Astrocyte of the hippocampus (primary cell): ENCODE results near the gene TRPM2.
"Not testable (repeated sequence)": the region's sequence is repeated elsewhere in the genome, so short reads cannot be mapped to it uniquely, and the experiment has no call there.

Experiments
- DNase-seq: peaks from one replicate; pipeline ENCODE4 v3.0.0; 2011; ENCODE audit warnings: low read depth, low spot score

Gene TRPM2

DNA sequence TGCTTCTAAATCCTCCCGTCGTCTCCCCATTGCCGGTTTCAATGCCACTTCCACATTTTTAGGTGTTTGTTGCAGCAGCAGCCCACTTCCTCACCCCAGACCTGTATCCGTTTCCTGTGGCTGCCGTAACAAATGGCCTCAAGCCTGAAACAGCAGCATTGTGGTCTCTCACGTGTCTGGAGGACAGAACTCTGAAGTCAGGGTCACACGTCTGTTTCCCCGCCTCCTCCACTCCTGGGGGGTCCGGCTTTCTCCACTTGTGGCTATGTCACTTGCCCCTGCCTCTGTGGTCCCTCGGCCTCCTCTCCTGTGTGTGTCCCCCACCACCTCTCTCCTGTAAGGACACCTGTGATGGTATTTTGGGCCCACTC lies 21.8 kb downstream of the TRPM2 start:
- no peak for DNase-seq

DNA sequence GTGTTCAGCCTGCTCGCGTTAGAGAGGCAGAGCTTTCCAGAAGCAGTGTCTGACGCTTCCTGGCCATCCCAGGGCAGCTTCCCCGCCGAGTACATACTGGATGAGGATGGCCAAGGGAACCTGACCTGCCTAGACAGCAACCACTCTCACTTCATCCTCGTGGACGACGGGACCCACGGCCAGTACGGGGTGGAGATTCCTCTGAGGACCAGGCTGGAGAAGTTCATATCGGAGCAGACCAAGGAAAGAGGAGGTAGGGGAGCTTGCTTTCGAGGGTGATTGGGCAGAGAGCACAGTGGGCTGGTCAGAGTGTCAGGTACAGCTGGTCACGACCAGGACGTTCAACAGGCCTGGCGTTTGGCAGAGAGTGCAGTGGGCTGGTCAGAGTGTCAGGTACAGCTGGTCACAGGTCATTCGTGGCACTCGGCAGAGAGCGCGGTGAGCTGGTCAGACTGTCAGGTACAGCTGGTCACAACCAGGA lies 22.4 kb downstream of the TRPM2 start:
- no peak for DNase-seq

DNA sequence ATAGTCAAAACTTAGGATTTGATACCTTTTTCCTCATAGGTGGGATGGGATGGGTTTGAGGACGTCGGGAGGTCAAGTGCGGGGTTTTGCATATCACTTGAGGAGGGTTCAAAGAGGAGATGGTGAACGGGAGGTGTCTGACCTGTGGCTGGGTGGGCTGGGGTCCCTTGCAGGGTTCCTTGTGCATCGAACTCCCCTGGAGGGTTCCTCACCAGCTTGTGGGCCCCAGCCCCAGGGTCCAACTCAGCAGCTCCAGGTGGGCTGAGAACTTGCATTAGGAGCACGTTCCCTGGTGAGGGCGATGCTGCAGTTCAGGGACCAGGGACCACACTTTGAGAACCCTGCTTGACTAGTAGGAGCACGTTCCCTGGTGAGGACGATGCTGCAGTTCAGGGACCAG lies 23.2 kb downstream of the TRPM2 start:
- DNase-seq, result no peak

DNA sequence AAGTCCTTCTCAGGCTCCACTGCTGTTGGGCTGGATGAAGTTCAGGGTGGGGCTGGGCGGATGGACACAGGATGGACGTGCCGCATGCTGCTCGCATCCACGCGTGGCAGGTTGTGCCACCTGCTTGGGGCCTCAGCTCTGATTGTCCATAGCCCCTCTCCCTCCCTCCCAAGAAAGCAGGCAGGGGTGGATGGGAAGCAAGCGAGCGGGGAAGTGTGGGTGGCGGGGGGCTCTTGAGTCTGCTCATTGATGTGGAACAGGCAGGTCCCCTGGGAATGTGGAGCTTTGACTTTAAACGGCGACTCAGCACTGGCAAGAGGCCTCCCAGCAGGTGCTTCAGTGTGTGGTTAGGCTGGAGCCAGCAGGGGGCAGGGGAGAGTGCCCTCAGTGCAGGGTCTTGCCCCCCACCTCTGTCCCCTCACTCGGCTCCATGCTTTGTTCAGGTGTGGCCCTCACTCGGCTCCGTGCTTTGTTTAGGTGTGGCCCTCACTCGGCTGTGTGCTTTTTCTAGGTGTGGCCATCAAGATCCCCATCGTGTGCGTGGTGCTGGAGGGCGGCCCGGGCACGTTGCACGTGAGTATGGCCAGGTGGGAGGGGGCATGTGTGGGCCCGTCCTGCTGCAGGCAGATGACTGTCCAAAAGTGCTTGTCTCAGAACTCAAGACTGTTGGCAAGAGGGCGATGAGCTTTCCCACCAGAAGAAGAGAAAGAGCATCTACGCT lies 23.9 kb downstream of the TRPM2 start:
- DNase-seq, result no peak

DNA sequence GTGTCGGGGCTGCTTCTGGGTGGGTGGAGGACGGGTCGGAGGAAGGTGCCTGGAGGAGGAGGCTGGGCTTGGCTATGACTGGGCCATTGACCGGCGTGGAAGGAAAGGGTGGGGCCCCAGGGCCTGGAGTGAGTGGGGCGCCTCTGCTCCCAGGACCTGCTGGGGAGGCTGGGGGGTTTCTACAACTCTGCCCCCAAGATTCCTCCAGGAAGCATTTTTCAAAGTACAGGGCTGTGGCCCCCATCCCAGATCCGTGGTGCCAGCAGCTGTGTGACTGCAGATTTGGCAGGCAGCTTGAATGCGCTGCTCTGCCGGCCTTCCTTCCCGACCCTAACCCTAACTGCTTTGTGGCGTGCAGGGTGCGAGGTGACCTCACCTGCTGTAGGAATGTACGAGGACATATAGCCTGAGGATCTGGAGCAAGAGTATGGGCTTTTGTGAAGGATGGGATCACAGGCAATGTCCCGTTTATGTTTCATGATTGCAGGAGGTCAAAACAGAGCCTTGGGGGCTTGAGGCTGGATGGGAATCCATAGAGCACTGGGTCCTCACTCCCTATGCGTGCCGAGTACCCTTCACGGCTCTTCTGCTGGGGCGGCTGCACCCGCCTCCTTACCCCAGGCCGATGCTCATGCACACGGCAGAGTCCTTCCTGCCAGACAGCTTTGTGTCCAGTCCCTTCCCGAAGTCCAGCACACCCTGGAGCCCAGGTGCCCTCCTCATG lies 24.7 kb downstream of the TRPM2 start:
- DNase-seq, result no peak

DNA sequence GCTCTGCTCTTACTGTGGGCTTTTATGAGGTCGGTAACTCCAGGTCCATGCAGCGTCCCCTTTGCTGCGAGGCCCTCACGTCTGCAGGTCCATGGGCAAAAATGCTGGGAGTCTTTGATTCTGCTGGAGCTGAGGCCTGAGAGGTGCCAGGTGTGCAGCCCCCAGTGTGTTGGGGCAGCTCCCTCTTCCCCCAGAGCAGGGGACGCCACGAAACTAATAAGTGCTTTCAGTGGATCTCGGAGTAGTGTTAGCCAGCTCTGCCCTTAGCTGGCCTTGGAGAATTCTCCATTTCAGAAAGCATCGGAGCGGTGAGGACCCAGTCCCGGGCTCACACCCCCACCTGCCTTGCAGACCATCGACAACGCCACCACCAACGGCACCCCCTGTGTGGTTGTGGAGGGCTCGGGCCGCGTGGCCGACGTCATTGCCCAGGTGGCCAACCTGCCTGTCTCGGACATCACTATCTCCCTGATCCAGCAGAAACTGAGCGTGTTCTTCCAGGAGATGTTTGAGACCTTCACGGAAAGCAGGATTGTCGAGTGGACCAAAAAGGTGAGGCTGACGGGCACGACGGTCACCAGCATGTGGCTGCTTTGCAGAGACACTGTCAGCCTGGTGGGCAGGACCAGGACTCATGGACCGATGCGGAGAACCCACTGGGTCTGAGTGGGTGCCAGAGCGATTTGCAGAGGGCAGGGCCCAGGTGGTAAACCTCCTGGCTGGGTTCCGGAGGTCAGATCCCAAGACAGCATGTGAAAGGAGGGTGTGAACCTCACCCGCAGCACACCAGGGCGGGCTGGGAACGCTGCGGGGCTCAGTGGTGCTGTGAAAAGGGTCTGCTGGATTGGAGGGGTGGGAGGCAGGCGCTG lies 25.5 kb downstream of the TRPM2 start:
- DNase-seq, result no peak

DNA sequence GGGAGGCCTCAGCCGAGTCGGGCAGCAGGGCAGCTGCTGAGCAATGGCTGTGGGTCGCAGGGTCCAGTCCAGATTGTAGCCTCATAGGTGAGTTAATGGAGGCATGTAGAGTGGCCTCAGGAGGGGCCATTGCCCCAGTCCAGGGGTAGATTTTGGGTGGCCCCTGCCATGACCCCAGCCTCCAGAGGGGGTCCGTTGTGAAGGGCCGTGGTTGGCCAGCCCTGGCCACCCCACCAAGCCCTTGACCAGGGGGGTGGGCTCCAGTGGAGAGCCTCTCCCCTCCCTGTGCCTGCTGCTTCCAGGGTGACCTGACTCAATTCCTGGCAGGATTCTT lies 26.1 kb downstream of the TRPM2 start:
- no peak for DNase-seq

DNA sequence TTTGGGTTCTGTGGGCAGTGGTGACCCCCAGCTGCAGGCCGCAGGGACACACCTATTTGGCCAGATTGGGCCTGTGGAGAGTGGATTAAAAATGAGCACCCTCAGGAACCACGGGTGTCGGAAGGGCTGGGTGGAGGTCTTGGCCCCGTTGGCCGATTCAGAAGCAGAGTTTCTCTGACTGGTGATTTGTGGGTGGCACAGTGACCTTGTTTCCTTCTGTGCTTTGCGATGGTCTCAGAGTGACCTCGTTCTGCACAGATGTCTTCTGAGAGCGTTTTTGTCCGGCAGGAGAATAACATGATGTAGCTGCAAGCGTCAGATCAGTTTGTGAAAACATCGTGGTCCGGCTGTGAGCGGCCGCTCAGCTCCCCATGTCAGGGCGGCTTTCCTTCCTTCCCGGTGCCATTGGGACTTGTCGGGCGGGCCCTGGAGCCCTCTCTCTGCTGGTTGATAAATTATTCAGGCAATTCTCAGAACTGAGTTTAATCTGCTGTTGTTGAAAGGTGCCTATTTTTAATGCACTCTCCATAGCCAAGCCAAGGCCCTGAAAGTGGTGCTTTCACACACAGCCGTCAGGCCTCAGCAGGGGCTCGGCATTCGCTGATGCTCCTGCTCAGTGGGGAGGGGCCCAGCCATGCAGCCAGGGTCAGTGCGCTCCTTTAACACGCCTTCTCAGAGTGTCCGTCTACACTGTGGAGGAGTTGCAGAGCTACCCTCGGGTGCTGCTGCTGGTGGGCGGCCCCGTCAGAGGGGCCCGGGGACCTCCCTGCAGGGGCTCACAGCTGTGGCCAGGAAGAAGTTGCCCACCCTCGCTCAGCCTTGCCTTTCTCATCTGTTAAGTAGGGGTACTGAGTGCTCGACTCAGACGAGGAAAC lies 26.8 kb downstream of the TRPM2 start:
- DNase-seq, result no peak

DNA sequence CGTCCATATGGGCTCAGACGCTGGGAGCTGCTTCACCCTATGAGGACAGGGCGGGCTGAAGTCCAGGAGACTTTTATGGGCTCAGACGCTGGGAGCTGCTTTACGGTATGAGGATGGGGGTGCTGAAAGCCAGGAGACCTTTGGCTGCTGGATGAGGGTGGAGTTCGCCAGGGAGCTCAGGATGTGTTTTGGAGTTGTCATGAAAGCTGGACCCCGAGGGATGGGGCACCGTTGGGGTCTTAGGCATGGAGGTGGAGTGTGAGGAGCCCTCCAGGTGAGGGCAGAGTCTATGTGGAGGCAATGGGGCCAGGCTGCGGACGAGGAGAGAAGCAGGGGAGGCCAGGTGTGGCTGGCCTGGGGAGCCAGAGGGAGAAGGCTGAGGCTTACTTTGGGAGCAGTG lies 27.5 kb downstream of the TRPM2 start:
- DNase-seq, result no peak

DNA sequence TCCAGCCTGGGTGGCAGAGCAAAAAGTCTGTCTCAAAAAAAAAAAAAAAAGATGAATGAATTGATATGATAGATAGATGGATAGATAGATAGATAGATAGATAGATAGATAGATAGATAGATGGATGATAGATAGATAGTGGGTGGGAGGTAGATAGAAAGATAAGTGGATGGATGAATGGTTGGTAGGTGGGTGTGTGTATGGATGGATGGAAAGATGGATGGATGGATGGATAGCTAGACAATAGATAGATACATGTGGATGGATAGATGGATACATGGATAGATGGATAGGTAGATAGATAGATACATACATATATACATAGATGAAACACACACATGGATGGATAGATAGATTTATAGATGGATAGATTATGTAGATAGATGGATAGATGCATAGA lies 28.5 kb downstream of the TRPM2 start:
- DNase-seq, result no peak

DNA sequence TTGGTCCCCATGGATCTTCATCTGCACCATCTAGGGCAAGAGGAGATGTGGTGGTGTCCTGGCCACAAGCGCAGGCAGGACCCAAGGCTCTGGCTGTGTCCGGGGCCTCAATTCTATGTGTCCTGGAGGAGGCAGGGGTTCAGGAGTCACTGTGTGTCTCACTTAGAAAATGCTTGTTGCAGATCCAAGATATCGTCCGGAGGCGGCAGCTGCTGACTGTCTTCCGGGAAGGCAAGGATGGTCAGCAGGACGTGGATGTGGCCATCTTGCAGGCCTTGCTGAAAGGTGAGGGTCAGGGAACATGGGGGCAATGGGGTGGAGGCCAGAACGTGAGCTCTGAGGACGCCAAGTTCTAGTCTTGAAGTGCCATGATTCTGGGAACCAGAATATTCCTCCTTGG lies 29.1 kb downstream of the TRPM2 start:
- no peak for DNase-seq

DNA sequence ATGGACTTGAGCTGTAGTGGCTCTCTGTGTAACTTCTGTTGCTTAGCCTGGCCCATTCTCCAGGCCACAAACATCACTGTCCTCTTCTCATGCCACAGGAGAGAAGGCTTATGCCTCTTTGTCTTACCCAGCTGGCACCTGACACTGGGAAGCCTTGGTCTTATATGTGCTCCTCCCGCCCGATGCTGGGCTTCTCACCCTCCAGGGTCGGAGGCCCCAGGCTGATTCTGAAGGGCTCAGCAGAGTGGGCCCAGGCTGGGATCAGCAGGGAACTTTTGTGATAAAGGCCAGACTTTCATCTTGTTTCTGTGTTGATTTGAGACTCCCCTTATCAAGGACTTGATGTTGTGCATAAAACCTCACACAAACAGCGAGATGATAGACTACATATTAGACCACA lies 29.8 kb downstream of the TRPM2 start:
- no peak for DNase-seq

DNA sequence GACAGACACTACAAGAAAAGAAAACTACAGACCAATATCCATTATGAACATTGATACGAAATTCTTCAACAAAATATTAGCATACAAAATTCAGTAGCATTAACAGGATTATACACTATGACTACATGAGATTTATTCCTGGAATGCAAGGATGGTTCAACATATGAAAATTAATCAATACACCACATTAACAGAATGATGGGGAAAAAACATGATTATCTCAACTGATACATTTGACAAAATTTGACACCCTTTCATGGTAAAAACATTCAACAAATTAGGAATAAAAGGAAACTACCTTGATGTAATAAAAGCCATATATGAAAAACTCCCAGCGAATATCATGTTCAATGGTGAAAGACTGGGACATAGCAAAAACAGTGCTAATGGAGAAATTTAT lies 31.5 kb downstream of the TRPM2 start:
- DNase-seq, result no peak

DNA sequence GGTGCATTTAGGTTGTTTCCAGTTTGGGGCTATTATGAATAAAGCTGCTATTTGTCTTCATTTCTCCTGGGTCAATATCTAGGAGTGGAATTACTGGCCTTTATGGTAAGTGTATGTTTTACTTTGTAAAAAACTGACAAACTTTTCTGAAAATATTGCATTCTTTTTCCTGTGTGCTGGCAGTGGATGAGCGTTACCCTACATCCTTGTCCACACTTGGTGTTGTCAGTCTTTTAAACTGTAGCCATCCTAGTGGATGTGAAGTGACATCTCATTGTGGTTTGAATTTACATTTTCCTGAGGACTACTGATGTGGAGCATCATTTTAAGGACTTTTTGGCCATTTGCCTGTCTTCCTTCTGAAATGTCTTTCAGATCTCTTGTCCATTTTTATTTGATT lies 35.9 kb downstream of the TRPM2 start:
- no peak for DNase-seq

DNA sequence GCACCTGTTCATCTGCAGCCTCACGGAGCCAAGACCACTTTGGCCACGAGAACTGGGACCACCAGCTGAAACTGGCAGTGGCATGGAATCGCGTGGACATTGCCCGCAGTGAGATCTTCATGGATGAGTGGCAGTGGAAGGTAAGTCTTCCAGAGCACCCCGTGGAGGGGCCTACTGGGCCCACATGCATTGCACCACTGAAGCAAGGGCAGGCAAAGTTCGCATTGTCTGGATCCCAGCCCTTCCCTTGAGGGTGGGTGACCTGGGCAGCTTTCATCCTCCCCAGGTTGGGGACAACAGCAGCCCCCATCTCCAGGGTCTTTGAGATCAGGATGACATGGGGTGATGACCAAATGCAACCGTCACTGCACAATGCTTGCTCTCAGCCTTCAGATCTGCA lies 37.5 kb downstream of the TRPM2 start:
- DNase-seq, result no peak

DNA sequence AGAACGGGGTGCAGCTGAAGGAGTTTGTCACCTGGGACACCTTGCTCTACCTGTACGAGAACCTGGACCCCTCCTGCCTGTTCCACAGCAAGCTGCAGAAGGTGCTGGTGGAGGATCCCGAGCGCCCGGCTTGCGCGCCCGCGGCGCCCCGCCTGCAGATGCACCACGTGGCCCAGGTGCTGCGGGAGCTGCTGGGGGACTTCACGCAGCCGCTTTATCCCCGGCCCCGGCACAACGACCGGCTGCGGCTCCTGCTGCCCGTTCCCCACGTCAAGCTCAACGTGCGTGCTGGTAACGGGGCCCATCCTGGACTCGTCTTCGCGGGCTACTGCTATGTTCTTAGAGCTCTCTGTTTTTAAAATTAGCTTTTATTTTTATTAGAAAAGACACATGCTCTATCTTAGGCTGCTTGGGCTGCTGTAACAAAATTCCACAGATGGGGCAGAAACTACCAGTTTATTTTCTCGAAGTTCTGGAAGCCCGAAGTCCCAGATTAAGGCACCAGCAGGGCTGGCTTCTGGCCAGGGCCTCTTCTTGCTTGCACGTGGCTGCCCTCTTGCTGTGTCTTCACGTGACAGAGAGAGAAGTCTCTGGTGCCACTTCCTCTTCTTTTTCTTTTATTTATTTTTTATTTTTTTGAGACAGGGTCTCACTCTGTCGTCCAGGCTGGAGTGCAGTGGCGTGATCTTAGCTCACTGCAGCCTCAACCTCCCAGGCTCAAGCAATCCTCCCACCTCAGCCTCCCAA lies 38.1 kb downstream of the TRPM2 start:
- no peak for DNase-seq

DNA sequence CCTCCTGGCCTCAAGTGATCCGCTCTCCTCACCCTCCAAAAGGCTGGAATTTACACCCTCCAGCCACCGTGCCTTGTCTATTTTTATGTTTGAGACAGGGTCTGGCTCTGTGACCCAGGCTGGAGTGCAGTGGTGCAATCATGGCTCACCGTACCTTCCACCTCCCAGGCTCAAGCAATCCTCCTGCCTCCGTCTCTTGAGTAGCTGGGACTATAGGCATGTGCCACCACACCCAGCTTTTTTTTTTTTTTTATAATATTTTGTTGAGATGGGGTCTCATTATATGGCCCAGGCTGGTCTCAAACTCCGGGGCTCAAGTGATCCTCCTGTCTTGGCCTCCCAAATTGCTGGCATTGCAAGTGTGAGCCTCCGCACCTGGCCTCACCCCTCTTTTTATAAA lies 38.8 kb downstream of the TRPM2 start:
- DNase-seq, result no peak

DNA sequence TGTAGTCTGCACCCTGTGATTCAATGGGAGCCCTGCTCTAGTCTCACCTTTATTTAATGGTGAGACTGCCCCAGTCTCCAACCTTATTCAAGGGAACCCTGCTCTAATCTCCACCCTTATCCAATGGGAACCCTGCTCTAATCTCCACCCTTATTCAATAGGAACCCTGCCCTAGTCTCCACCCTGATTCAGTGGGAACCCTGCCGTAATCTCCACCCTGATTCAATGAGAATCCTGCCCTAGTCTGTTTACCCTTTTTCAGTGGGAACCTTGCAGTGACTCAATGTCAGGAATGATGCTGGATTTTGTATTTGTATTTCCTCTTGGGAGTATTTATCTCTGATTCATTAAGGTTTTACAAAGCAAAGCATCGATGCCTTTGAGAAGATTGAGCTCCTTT lies 39.5 kb downstream of the TRPM2 start:
- DNase-seq, result no peak

DNA sequence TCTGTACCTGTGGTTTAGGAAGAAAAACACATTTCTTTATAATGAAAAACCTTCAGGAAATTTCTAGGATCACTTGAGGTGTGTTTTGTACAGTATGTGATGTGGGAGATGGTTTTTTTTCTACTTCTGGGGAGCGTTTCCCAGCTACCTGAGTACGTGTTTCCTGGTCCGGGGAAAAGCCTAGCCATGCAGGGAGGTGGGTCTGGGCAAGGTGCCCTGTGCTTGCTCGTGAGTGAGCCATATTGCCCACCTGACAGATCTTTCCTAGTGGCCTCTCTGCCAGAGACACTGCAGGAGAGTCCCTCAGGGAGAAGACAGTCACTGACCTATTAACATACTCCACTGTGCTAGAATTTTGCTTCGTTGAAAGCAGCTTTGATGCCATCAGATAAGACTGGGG lies 41.3 kb downstream of the TRPM2 start:
- DNase-seq, result no peak

DNA sequence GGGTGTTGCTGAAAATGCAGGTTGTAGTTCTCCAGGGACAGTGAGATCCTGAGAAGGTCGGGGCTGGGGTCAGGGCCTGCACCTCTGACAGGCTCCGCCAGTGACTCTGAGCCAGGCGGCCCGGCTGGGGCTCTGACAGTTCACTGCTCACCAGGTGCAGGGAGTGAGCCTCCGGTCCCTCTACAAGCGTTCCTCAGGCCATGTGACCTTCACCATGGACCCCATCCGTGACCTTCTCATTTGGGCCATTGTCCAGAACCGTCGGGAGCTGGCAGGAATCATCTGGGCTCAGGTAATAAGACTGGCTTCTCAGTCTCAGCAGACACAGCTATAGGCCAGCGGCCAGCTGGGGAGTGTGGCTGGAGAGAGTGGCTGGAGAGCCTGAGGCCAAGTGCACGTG lies 41.8 kb downstream of the TRPM2 start:
- no peak for DNase-seq

DNA sequence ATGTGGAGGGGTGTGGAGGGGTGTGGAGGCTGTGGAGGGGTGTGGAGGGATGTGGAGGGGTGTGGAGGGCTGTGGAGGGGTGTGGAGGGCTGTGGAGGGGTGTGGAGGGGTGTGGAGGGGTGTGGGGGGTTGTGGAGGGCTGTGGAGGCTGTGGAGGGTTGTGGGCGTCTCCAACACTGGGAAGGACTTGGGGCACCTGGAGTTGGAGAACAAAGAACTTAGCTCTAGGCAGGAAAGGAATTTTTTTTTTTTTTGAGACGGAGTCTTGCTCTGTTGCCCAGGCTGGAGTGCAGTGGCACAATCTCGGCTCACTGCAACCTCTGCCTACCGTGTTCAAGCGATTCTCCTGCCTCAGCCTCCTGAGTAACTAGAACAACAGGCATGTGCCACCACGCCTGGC lies 43.4 kb downstream of the TRPM2 start:
- DNase-seq, result not testable (repeated sequence)
